ENCODE measurements around the gene NEK4. TPM values are rescaled to one million over a fixed set of nuclear protein-coding genes. Genes with fewer than 3 reads are reported as not detected.
A peak's percentile ranks its signal among the peaks of the same experiment; 100 is the strongest.

The NEK4 gene
- total RNA-seq, 4 donors from 2014 or later: 36.7 to 65.6 (median 41.8) TPM

- Histone ChIP-seq H3K9me3 (no peaks in the 10 kb centered on the region), H3K4me3 (replicated peaks in 1 of 3) (peak overlapping the region in 2 of 3 donors; percentile 86 to 87), H3K27me3 (no peaks in the 10 kb centered on the region), H3K4me1 (peaks cover 12% of the 10 kb centered on the region in 2 donors), H3K36me3 (peaks cover 12 to 15% of the 10 kb centered on the region in 2 donors), H3K27ac (peak overlapping the region in 1 of 3 donors; percentile 60)
- no peak for DNase-seq
- 17 to 19% methylated on average over 13 of the region's 13 CpGs for WGBS, 2 donors
- intact Hi-C loops (cut with DNase I): no loop called here
- no peak for TF ChIP-seq CTCF (IDR thresholded peaks at IDR 0.05)
- no peak for TF ChIP-seq POLR2A (IDR thresholded peaks at IDR 0.05)
Measured at GRCh38 chr3:52769786-52770455, 819 bp downstream of the NEK4 start.

GRCh38 chr3:52763466-52763865 is 7.3 kb downstream of the NEK4 start:
- intact Hi-C loops (cut with DNase I): no loop called here

GRCh38 chr3:52756141-52756540 is 14.6 kb downstream of the NEK4 start:
- Histone ChIP-seq H3K36me3 (peaks cover 35 to 51% of the 10 kb centered on the region in 2 donors), H3K27me3 (no peaks in the 10 kb centered on the region), H3K27ac (no peak overlapping the region), H3K9me3 (no peaks in the 10 kb centered on the region), H3K4me3 (replicated peaks in 1 of 3) (no peak overlapping the region), H3K4me1 (no peaks in the 10 kb centered on the region)
- 95 to 98% methylated on average over 1 of the region's 1 CpG for WGBS, 2 donors
- no peak for DNase-seq
- TF ChIP-seq POLR2A (IDR thresholded peaks at IDR 0.05): no peak
- no peak for TF ChIP-seq CTCF (IDR thresholded peaks at IDR 0.05)
- intact Hi-C loops (cut with DNase I): no loop called here

More at GRCh38 chr3:52763466-52763865, 7.3 kb downstream of the NEK4 start:
- WGBS, 2 donors: 91 to 97% methylated on average over 2 of the region's 2 CpGs
- H3K4me3 ChIP-seq (replicated peaks in 1 of 3): no peak overlapping the region
- H3K36me3 ChIP-seq: peaks cover 36 to 60% of the 10 kb centered on the region in 2 donors
- H3K27me3 ChIP-seq: no peaks in the 10 kb centered on the region
- H3K4me1 ChIP-seq: no peaks in the 10 kb centered on the region
- TF ChIP-seq CTCF (IDR thresholded peaks at IDR 0.05) (no peak), POLR2A (IDR thresholded peaks at IDR 0.05) (no peak)
- no peaks in the 10 kb centered on the region for H3K9me3 ChIP-seq
- no peak for DNase-seq
- H3K27ac ChIP-seq: no peak overlapping the region

- Histone ChIP-seq H3K4me1 (no peaks in the 10 kb centered on the region), H3K27ac (no peak overlapping the region), H3K36me3 (peaks cover 49% of the 10 kb centered on the region in 2 donors), H3K27me3 (no peaks in the 10 kb centered on the region), H3K9me3 (no peaks in the 10 kb centered on the region), H3K4me3 (replicated peaks in 1 of 3) (no peak overlapping the region)
- 95 to 96% methylated on average over 4 of the region's 4 CpGs for WGBS, 2 donors
- no peak for DNase-seq
- TF ChIP-seq CTCF (IDR thresholded peaks at IDR 0.05): no peak
- TF ChIP-seq POLR2A (IDR thresholded peaks at IDR 0.05): no peak
- intact Hi-C loops (cut with DNase I): no loop called here
Measured at GRCh38 chr3:52754373-52754772, 16.4 kb downstream of the NEK4 start.

- intact Hi-C loops (cut with DNase I): no loop called here
- TF ChIP-seq CTCF (IDR thresholded peaks at IDR 0.05) (no peak), POLR2A (IDR thresholded peaks at IDR 0.05) (no peak)
- no peaks in the 10 kb centered on the region for H3K9me3 ChIP-seq
- WGBS, 2 donors: 94 to 97% methylated on average over 3 of the region's 3 CpGs
- no peaks in the 10 kb centered on the region for H3K4me1 ChIP-seq
- DNase-seq: no peak
- H3K4me3 ChIP-seq (replicated peaks in 1 of 3): no peak overlapping the region
- no peak overlapping the region for H3K27ac ChIP-seq
- H3K36me3 ChIP-seq: peaks cover 46 to 53% of the 10 kb centered on the region in 2 donors
- H3K27me3 ChIP-seq: no peaks in the 10 kb centered on the region
Measured at GRCh38 chr3:52752045-52752660, 18.6 kb downstream of the NEK4 start.
